GM19351 (cell line): ENCODE measurements around the gene ARMC9.
"Not testable (repeated sequence)": the region's sequence is repeated elsewhere in the genome, so short reads cannot be mapped to it uniquely, and the experiment has no call there.

Experiments
- ATAC-seq: cut with Tn5 transposase; IDR thresholded peaks from one replicate; pipeline ENCODE4 v1.9.1; 2021; ENCODE audit warnings: mild to moderate bottlenecking, moderate library complexity; ENCODE audit not compliant: unreplicated experiment

Gene ARMC9

GRCh38 chr2:231181860-231182512 lies 16.4 kb upstream of the ARMC9 start:
- ATAC-seq: peak; percentile 42

DNA sequence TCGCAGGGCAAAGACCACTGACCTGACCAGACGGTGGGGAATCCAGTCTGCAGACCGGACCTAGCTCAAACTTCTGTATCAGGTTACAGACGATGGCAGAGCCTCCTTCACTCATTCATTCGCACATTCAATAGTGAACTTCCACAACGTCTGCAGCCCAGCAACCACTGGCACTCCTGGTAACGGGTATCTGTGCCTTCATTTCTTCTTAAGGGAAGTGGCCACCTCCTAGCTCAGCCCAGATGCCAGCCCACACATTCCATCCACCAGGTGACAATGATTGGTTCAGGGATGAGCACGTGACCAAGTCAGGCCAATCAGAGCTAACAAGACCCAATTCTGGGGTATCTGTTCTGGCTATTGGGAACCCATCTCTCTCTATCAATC lies 15.9 kb upstream of the ARMC9 start:
- ATAC-seq: no peak

DNA sequence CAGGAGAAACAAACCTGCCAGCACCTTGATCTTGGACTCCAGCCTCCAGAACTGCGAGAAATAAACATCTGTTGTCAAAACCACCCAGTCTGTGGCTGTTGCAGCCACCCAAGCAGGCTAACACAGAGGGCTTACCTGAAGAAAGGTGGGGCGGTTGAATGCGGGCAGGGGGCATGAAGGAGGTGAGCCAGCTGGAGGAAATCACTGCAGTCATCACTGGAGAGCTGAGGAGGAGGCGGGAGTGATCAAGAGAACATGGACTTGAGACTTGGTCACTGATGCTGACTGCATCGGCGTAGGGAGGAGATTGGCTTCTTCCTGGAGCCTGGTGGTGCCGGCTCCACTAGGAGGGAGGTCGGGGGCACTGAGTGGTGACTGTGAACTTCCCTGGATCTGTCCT lies 14.6 kb upstream of the ARMC9 start:
- no peak for ATAC-seq

DNA sequence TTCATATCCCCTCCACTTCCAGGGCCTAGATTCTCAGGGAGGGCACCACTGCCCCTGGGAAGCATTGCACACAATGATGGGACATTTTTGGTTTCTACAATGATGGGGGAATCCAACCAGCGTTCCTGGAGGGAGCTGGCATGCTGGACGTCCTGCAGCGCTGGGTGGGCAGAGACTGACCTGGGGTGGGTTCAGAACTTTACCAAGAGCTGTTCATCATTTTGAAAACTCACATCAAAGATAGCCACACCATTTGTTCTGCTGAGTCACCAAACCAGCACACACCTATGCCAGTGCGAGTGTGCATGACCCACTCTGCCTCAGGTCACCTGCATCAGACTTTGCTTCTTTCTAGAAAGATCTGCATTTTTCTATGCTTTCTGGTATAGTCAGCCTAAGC lies 14.1 kb upstream of the ARMC9 start:
- no peak for ATAC-seq

GRCh38 chr2:231185050-231185725 lies 13.2 kb upstream of the ARMC9 start:
- ATAC-seq: no peak

- no peak for ATAC-seq
Observed at GRCh38 chr2:231185886-231186285, 12.5 kb upstream of the ARMC9 start.

GRCh38 chr2:231186325-231186724 lies 12.1 kb upstream of the ARMC9 start:
- no peak for ATAC-seq

GRCh38 chr2:231187736-231188505 lies 10.5 kb upstream of the ARMC9 start:
- ATAC-seq: no peak

- ATAC-seq: no peak
Observed at GRCh38 chr2:231188506-231189170, 9.8 kb upstream of the ARMC9 start.

- no peak for ATAC-seq
Observed at GRCh38 chr2:231189171-231189530, 9.3 kb upstream of the ARMC9 start.

GRCh38 chr2:231189571-231190495 lies 8.6 kb upstream of the ARMC9 start:
- no peak for ATAC-seq

DNA sequence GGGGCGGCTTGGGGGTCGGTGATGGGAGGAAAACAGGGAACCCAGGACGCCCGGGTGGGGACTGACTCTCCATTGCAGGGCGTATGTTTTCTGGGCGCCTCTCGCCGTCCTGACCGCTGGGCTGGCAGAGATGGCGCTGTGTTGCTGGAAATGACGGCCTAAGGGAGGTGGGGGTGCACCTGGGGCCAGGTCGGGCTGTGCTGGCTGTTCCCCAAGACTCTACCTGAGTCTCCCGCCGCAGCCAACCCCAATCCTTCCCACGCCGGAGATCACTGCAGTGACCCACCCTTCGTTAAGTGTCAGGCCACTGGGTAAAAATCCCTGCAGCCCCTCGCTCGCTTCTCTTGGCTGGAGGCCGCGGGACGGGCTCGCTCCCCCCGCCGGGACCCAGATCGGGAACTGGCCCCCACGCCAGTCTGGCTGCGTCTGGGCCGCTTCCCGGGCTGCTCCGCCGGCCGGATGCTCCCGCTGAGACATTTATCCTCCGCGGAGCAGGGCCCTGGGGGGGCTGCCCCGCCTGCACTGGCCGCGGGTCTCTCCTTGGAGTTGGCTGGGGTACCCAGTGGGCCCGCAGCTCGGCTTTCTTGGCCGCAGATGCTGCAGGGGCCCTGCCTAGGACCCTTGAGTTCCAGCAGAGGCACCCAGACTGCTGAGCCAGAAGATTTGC lies 7.8 kb upstream of the ARMC9 start:
- ATAC-seq: no peak

DNA sequence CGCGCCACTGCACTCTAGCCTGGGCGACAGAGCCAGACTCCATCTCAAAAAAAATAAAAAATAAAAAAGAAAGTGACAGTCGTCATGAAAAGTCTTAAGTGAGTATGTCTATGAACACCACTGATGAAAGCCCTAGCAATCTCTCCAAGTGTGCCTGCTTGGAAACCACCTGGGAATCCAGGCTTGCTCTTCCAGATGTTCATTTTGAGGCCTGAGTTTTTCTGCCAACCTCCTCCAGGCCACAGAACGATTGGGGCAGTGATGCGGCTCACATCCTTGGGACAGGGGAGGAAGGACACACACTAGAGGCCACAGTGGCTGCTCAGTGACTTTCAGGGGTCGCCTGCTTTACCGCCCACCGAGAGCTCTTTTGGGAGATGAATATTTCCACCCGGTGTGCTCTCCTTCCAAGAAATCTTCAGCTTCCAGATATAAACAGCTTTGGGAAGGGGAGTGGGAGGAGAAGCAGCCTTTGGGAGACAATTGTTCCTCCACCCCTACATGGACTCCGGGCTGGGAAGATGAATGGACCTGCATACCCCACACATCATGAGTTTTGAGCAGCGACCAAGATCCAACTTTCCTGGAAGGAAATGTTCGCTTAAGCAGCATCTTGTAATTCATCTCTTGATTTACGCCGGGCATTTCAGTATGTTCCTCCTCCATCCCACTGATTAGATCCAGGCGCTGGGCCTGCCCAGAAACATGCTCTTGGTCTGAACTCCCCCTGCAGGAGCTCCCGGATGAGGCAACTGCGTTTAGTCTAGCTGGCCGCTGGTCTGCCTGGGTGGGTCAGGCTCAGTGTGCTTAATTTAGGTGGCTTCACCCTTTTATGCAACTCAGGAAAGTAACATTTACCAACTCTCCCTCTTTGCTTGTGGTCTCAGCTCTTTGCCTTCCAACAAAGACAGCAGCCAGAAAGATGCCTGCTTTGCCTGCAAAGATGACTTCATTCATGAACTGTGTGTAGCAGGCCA lies 6.2 kb upstream of the ARMC9 start:
- ATAC-seq: no peak

DNA sequence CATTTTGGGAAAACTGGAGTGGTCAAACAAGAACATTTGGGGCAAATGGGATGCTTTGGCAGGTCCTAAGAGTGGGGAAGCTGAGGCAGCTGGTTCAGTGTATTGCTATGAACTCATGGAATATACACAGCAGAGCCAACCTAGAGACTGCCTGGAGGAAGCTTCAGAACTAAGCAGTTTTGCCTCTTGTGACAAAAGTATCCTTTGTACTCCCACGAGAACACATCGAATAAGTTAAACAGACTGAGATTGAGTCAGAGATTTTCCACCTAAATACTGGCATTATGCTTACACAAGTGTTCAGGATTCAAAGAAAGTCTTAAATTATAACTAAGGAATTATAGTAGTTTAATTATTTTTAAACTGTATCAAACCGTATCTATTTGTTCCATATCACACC lies 5.2 kb upstream of the ARMC9 start:
- ATAC-seq: no peak

DNA sequence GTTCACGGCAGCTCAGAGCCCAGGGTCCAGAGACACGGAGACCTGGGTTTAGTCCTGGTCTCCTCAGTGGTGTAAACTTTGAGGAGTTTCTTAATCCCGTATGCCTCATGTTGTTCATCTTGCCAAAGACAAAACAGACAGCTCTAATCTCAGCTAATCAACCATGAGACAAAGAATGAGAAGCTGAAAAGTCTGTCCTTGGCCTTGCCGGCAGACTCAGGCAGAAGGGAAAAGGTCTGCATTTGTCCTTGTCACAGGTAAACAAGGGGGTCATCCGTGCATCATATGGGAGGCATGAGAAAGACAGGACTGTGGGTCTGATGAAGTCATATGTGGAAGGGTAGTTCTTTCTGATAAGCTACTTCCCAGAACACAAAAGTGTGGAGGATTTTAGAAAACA lies 1.8 kb upstream of the ARMC9 start:
- ATAC-seq: no peak

DNA sequence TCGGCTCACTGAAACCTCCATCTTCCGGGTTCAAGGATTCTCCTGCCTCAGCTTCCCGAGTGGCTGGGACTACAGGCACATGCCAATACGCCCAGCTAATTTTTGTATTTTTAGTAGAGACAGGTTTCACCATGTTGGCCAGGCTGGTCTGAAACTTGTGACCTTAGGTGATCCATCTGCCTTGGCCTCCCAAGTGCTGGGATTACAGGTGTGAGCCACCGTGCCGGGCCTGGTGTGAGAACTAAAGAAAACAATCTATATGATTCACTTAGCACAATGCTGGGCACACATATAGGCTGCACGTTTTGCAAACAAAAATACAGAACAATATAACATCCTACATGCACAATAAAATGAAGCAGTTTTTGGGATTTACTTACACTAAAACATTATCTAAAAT lies 1.2 kb upstream of the ARMC9 start:
- not testable (repeated sequence) for ATAC-seq

DNA sequence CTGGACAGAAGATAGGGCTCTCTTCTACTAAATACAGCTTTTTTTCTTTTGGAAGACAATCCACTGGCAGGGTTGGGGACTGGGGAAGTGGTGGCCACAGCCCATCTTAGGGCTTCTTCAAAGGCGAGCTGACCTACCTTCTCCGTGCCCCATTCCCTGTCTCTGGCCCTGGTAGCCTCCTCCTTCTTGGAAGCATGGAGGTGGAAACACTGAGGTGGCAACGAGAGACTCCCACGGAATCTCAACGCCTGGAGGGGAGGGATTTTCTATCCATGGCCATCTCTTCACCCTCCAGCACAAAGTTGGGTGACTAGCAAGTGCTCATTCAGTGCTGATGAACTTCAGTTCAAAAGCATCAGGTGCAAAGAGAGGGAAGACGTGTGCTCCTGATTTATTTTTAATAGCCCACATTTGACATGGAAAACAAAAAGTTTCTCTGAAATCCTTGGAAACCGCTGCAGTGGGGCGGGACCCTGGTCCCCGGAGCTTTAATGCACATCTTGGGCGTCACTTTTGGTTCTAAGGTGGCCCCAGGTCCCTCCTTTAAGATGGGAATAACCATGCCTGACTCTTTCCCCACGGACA lies 633 bp upstream of the ARMC9 start:
- no peak for ATAC-seq

DNA sequence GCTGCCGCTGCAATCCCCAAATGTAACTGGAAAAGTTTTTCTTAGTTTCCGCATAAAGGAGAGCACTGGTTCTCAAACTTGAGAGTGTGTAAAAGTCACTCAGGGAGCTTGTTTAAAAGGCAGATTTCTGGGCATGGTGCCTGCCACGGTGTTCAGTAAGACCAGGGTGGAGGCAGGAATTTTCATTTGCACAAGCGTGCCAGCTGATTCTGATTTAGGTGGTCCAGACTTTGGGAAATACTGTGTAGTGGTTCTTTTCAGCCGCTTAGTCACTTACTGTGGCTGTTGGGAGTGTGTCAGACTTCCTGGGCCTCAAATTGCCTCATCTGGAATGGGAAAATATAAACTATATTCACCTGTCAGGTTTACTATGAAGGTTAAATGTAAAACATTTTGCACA lies 788 bp downstream of the ARMC9 start:
- ATAC-seq: no peak
